BJ (cell line): Measurements from ENCODE around the gene PATJ. TPM values are rescaled to one million over a fixed set of nuclear protein-coding genes. Genes with fewer than 3 reads are reported as not detected.

Experiments
- CTCF ChIA-PET: fragments of 350-600 bp; formaldehyde crosslinking; extraction: SDS; loops from one replicate; lab custom pipeline; 2021; ENCODE audit warnings: antibody characterized with exemption, inconsistent platforms; lab: Yijun Ruan, JAX
- POLR2A ChIA-PET: fragments of 300-600 bp; sonication (Branson Sonifier 250); formaldehyde crosslinking; extraction: SDS; loops from one replicate; lab custom pipeline; 2021; ENCODE audit warnings: antibody characterized with exemption; lab: Charles Lee
- DNase-seq: peaks from one replicate; pipeline ENCODE4 v3.0.0-alpha.2; 2011; ENCODE audit warnings: low read depth
- H3K27me3 ChIP-seq: 2 replicates; pipeline ENCODE4 v1.6.0; 2011; ENCODE audit warnings: low read length; ENCODE audit not compliant: control insufficient read depth, insufficient read depth
- H3K36me3 ChIP-seq: 2 replicates; pipeline ENCODE4 v1.5.1; 2011; ENCODE audit warnings: low read length; ENCODE audit not compliant: control insufficient read depth, insufficient read depth
- H3K4me3 ChIP-seq: 2 replicates; pipeline ENCODE4 v1.5.1; 2011; ENCODE audit warnings: low read depth, mild to moderate bottlenecking, control low read depth, low read length
- CTCF ChIP-seq: IDR thresholded peaks from 2 replicates; pipeline ENCODE4 v1.5.1; 2011; ENCODE audit warnings: low read depth, mild to moderate bottlenecking, control low read depth, inconsistent platforms, low read length, moderate library complexity; ENCODE audit not compliant: insufficient read depth
- polyA plus RNA-seq: library from polyadenylated mRNA; depleted of rRNA; stranded (reverse); fragments of >200 nt; gene quantifications from 2 replicates; pipeline ENCODE4 v1.2.3, GENCODE V29; 2011

The PATJ gene
- polyA plus RNA-seq, 1 experiment: 3.0 TPM

- DNase-seq: no peak
- Histone ChIP-seq H3K27me3 (no peaks in the 10 kb centered on the region; the same call in none of the 2 replicates), H3K36me3 (no peaks in the 10 kb centered on the region), H3K4me3 (peak within 1 kb of the TSS; percentile 2; the same call in 1 of the 2 replicates)
- CTCF ChIA-PET: no interaction called here
- TF ChIP-seq CTCF: no peak
- POLR2A ChIA-PET: no interaction called here
These were observed 452.6 kb downstream of the PATJ start, which contains the start of gene L1TD1 for GRCh38 chr1:62194651-62195544. L1TD1 (plus strand) TSS chr1:62194849; CDS start chr1:62206629, 11,780 bp downstream.

GRCh38 chr1:62196086-62196690, 453.9 kb downstream of the PATJ start:
- no peak overlapping the region for H3K4me3 ChIP-seq
- no peaks in the 10 kb centered on the region for H3K36me3 ChIP-seq
- H3K27me3 ChIP-seq: no peaks in the 10 kb centered on the region; the same call in none of the 2 replicates
- CTCF ChIA-PET: interaction anchor here (1.4 kb wide), 1 partner anchor 21 kb away, joined by 4 read pairs; no protein-coding TSS in a partner anchor
- no peak for TF ChIP-seq CTCF
- DNase-seq: no peak
- POLR2A ChIA-PET: no interaction called here

GRCh38 chr1:62198069-62198780, 455.9 kb downstream of the PATJ start:
- Histone ChIP-seq H3K27me3 (no peaks in the 10 kb centered on the region; the same call in none of the 2 replicates), H3K4me3 (no peak overlapping the region), H3K36me3 (no peaks in the 10 kb centered on the region)
- no peak for TF ChIP-seq CTCF
- ChIA-PET POLR2A (interaction anchor here (0.7 kb wide), 1 partner anchor 456 kb away, joined by 4 read pairs; no protein-coding TSS in a partner anchor), CTCF (no interaction called here)
- no peak for DNase-seq

- no peak for DNase-seq
- ChIA-PET CTCF (interaction anchor here (0.9 kb wide), 1 partner anchor 210 kb away, joined by 3 read pairs; no protein-coding TSS in a partner anchor), POLR2A (interaction anchor here (0.7 kb wide), 1 partner anchor 456 kb away, joined by 4 read pairs; no protein-coding TSS in a partner anchor)
- no peak for TF ChIP-seq CTCF
- Histone ChIP-seq H3K4me3 (no peak overlapping the region), H3K36me3 (no peaks in the 10 kb centered on the region), H3K27me3 (no peaks in the 10 kb centered on the region; the same call in none of the 2 replicates)
These were observed 456.5 kb downstream of the PATJ start for GRCh38 chr1:62198781-62199125.

GRCh38 chr1:62207187-62207586, 464.9 kb downstream of the PATJ start:
- Histone ChIP-seq H3K36me3 (no peaks in the 10 kb centered on the region), H3K4me3 (no peak overlapping the region), H3K27me3 (no peaks in the 10 kb centered on the region)
- no peak for TF ChIP-seq CTCF
- POLR2A ChIA-PET: no interaction called here
- CTCF ChIA-PET: interaction anchor here (1.0 kb wide), 1 partner anchor 16 kb away, joined by 3 read pairs; no protein-coding TSS in a partner anchor
- no peak for DNase-seq
